Activated CD8-positive, alpha-beta memory T cell treated with anti-CD3 and anti-CD28 coated beads for 36 hours (primary cell): ENCODE data around the gene GRXCR2. TPM values are rescaled to one million over a fixed set of nuclear protein-coding genes. Genes with fewer than 3 reads are reported as not detected.

Source experiments
- total RNA-seq, 2 experiments: library from RNA; stranded (reverse); gene quantifications; one replicate each; pipeline ENCODE4 v1.2.3, GENCODE V29; 2021

GRXCR2 gene
- total RNA-seq, 2 experiments from 2014 or later = not detected

Other genes with a start within 250 kb of the GRXCR2 start
- gene PRELID2, start 37.7 kb downstream of the GRXCR2 start, total RNA-seq = 1 to 10 TPM; 1.6 to 1.8 TPM
- not detected for gene SH3RF2, start 63.6 kb upstream of the GRXCR2 start, total RNA-seq
- gene PLAC8L1, start 232.6 kb upstream of the GRXCR2 start, total RNA-seq = under 1 TPM; 0.46 to 0.71 TPM